Pons (tissue), 1 donor: Measurements from ENCODE around the gene PRKX.
"Not testable (repeated sequence)": the region's sequence is repeated elsewhere in the genome, so short reads cannot be mapped to it uniquely, and the experiment has no call there.

Source experiments
- DNase-seq: peaks from one replicate; pipeline ENCODE4 v3.0.0-alpha.2; 2016; ENCODE audit warnings: low spot score

Gene PRKX

DNA sequence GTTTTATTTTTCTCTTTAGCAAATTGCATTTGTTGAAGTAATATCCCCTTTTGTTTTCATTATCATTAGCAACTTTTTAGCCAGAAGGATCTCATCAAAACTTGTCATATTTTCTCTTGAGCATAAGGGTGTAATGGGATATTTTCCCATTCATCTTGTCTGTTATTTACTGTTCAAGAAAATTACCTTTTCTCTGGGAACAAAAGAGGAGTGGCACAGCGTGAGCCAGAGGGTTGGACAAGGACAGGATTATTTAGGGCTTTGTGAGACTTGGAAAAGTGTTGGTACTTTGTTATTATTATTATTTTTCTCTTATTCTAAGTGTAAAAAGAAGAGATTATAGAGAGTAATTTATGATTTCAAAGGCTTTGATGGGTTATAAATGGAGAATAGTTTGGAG is 135.9 kb downstream of the PRKX start:
- DNase-seq = no peak

DNA sequence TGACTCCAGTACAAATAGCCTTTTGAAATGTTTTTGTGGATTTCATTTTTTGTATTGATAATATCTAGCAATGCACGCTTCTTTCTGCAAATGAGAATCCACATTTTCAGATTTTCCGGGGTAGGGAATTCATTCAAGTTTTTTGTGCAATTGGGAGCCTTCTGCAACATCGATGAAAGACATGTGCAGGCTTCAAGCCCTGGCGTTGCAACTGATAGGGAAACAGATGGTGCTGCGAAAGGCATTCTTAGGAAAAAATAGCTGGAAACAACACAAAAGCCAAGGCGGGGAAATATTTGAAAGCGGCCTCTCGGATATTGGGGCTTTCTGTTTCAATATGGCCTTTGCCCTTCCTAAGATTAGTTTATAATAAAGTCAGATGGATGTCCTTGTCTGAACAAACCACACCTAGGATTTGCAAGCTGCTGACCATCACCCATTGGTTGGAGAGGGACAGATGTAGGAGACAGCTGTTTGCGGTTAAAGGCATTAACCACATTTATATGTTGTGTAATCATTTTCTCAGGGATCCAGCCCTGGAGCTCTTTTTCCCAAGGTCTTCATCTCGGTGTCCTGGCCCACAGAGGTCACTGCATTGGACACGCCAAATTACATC is 136.5 kb downstream of the PRKX start:
- DNase-seq = no peak

DNA sequence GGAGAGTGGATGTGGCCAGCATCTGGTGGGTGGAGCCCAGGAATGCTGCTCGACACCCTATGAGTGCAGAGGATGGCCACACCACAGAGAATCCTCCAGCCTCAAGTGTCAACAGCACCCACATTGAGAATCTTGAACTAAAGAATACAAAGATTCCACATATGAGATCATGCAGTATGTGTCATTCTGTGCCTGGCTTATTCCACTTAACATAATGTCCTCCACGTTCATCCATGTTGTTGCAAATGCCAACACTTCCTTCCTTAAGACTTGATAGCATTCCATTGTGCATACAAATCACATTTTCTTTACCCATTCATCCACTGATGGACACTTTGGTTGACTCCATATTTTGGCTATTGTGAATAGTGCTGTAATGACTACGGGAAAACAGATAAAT is 145.8 kb downstream of the PRKX start:
- no peak for DNase-seq

GRCh38 chrX:3563451-3563850 is 150.0 kb downstream of the PRKX start:
- DNase-seq = no peak

DNA sequence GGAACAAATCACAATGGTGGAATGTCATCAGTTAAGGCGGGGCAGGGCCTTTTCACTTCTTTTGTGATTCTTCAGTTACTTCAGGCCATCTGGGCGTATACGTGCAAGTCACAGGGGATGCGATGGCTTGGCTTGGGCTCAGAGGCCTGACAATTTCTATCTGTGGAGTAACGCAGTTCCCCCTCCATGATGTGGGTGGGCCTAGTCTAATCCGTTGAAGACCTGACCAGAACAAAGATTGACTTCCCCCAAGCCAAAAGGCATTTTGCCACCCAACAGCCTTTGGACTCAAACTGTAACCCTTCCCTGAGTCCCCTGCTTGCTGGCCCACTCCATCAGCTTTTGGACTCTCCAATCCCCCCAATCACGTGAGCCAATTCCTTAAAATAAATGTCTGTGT is 153.4 kb downstream of the PRKX start:
- DNase-seq = not testable (repeated sequence)
